D721Med (cell line): ENCODE results near the gene JPT1.

Experiments
- DNase-seq: peaks from one replicate; pipeline ENCODE4 v3.0.0; 2011; ENCODE audit warnings: low spot score; ENCODE audit not compliant: insufficient read length
- FAIRE-seq: peaks from 2 replicates; lab custom pipeline; 2011; peaks lifted over from hg19 to GRCh38; lab: Jason Lieb, UNC
- CTCF ChIP-seq: IDR thresholded peaks from 2 replicates; pipeline ENCODE4 v1.5.1; 2012; ENCODE audit warnings: mild to moderate bottlenecking, control low read depth; ENCODE audit not compliant: insufficient read depth; ENCODE audit errors: missing control alignments

The JPT1 gene

GRCh38 chr17:75155191-75155601 lies 884 bp upstream of the JPT1 start:
- TF ChIP-seq CTCF, result no peak
- DNase-seq (no peak), FAIRE-seq (no peak)

GRCh38 chr17:75153780-75154194 lies 525 bp downstream of the JPT1 start:
- no peak for TF ChIP-seq CTCF
- FAIRE-seq (no peak), DNase-seq (no peak)

- no peak for FAIRE-seq
- DNase-seq, result no peak
Observed at GRCh38 chr17:75152922-75153779, 1.2 kb downstream of the JPT1 start.

GRCh38 chr17:75152523-75152921 lies 1.8 kb downstream of the JPT1 start:
- DNase-seq, result no peak
- TF ChIP-seq CTCF, result no peak
- FAIRE-seq, result no peak

More at GRCh38 chr17:75152922-75153779, 1.2 kb downstream of the JPT1 start:
- no peak for TF ChIP-seq CTCF

GRCh38 chr17:75151930-75152329 lies 2.4 kb downstream of the JPT1 start:
- DNase-seq (no peak), FAIRE-seq (no peak)
- no peak for TF ChIP-seq CTCF

GRCh38 chr17:75147878-75148546 lies 6.3 kb downstream of the JPT1 start:
- no peak for DNase-seq
- no peak for FAIRE-seq
- no peak for TF ChIP-seq CTCF

- FAIRE-seq (no peak), DNase-seq (no peak)
- no peak for TF ChIP-seq CTCF
Observed at GRCh38 chr17:75146592-75146991, 7.7 kb downstream of the JPT1 start.
